ENCODE results near the gene HOXD11. TPM values are rescaled to one million over a fixed set of nuclear protein-coding genes. Genes with fewer than 3 reads are reported as not detected.

Gene HOXD11
- total RNA-seq, 2 donors from 2014 or later = not detected

DNA sequence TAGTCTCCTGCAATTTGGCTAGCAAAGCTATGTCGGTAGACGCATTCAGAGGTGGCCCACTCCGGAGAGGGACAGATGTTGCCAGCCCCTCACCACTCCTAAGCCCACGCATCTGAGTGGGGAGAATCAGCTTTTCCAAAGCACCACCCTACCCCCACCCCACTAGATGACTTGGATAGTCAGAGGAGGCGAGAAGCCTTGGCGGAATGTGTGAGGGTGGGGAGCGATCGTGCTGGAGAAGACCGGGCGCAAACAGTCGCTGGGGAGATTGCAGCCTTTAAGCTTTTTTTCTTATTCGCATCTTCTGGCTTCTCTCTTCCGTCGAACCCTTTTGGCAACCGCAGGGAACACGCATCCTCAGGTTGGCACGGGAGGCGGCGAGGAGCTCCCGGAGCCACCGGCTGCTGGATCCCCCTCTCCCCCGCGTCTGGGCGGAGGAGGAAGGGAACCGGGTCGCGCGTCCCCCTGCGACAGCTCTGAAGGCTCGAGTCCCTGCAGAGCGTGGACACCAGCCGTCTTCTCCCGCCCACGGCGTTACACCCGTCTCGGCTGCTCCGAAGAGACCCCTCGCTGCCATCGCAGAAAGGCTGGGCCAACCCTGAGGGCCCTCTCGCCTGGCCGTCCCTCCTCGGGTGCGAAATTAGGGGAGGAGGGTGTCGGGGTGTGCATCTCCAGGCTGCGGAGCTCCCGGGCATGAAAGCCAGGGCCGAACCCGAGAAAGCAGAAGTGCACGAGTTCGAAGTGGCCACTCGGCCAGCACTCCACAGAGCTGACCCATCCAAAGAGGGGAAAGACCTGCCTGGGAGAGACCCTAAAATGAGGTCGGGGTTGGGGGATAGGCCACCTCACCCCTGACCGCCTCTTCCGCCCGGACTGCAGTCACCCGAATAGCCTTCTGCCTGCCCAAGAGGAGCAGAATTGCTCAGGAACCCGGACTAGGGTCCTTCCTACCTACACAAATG is 35.5 kb upstream of the HOXD11 start:
- Histone ChIP-seq H3K27me3 (peaks cover 37 to 68% of the 10 kb centered on the region in 2 donors), H3K4me1 (peaks cover 0 to 20% of the 10 kb centered on the region in 2 donors), H3K27ac (no peak overlapping the region), H3K36me3 (no peaks in the 10 kb centered on the region), H3K4me3 (no peak overlapping the region), H3K9me3 (peaks cover 0 to 5% of the 10 kb centered on the region in 2 donors)
- no peak for DNase-seq (ENCODE audit: low spot score)
- TF ChIP-seq, protein P1, sequence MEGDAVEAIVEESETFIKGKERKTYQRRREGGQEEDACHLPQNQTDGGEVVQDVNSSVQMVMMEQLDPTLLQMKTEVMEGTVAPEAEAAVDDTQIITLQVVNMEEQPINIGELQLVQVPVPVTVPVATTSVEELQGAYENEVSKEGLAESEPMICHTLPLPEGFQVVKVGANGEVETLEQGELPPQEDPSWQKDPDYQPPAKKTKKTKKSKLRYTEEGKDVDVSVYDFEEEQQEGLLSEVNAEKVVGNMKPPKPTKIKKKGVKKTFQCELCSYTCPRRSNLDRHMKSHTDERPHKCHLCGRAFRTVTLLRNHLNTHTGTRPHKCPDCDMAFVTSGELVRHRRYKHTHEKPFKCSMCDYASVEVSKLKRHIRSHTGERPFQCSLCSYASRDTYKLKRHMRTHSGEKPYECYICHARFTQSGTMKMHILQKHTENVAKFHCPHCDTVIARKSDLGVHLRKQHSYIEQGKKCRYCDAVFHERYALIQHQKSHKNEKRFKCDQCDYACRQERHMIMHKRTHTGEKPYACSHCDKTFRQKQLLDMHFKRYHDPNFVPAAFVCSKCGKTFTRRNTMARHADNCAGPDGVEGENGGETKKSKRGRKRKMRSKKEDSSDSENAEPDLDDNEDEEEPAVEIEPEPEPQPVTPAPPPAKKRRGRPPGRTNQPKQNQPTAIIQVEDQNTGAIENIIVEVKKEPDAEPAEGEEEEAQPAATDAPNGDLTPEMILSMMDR (IDR thresholded peaks at IDR 0.05) = no peak

DNA sequence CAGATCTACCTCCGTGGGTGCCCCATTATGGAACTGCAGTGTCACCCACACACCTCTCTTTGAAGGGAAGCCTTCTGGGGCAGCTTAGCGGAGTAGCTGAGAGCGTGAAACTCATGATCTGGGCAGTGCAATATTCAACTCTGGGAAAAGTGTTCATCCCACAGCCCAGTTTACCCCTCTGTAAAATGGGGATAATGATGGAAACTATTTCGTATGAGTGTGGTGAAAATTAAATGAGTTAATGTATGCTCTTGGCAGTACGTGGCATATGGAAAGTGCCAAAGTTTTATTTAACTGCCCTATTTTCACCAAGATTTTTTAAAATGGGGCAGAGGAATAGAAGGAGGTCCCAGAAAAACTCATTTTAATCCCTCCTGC is 34.8 kb upstream of the HOXD11 start:
- H3K27me3 ChIP-seq = peaks cover 44 to 68% of the 10 kb centered on the region in 2 donors
- H3K27ac ChIP-seq = no peak overlapping the region
- H3K4me1 ChIP-seq = peaks cover 0 to 15% of the 10 kb centered on the region in 2 donors
- H3K4me3 ChIP-seq = no peak overlapping the region
- peaks cover 0 to 6% of the 10 kb centered on the region in 2 donors for H3K9me3 ChIP-seq
- no peak for DNase-seq (ENCODE audit: low spot score)
- H3K36me3 ChIP-seq = no peaks in the 10 kb centered on the region
- TF ChIP-seq, protein P1 (IDR thresholded peaks at IDR 0.05) = no peak

DNA sequence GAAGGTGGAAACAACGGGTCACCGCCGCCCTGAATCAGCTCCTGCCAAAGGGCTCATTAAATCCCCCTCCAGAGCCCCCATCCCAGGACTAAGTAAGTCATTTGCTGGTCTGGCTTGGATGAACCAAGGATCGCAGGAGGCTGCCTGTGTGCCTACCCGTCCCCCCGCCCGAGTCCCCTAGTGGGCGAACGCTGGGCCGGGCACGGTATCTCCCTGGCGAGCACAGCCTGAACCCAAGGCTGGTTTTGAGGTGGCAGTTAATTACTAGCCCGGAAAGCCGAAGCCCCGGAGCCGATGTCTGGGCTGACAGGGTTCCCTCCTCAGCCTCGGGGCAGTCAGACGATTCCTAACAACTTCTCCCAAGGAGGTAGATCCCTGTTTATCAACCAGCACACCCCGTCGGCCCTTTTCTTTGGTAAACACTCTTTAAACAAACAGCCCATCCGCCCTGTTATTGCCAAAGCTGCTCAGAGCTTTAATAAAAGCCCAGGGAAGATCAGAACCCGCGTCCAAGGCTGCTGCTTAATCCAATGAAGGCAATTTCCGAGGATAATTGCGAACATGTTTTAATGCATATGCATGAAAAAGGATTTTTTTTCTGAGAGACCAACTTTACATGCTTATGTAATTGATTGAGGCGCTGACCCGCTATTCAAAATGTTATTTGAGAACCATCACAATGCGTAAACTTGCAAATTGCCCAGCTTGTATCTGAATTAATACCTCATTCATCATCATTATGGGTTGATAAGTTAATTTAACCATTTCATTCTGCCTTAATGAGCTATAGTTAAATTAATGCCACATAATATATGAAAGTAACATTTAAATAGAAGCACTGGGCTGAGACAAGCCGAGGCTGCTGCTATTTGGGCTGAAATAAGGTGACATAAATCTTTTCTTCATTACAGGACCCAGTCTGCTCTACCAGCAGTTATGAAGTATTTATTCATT is 33.9 kb upstream of the HOXD11 start:
- peaks cover 47 to 65% of the 10 kb centered on the region in 2 donors for H3K27me3 ChIP-seq
- H3K9me3 ChIP-seq = peaks cover 0 to 6% of the 10 kb centered on the region in 2 donors
- H3K36me3 ChIP-seq = no peaks in the 10 kb centered on the region

DNA sequence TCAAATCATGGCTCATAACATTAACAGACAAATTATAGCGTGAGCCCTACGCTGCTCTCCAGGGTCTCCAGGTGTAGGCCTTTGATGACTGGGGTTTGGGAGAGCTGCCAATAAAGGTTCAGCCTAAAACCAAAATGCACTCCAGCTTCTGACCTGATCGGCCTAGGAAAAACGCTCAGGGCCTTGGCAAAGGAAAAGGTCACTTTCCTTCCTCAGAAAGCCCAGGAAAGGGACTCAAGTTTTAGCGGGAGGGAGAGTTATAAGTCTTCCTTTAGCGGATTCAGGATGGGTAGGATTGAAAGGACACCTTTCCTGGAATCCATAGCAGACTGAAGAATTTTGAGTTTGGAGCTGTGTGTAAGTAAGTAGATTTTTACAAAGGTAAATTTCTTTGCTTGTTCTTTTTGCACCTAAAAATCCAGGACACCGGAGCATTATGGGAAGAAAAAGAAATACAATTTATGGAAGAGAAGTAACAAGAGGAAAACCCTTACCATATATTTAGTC is 32.1 kb upstream of the HOXD11 start:
- no peak overlapping the region for H3K4me3 ChIP-seq
- DNase-seq (ENCODE audit: low spot score) = no peak
- H3K27me3 ChIP-seq = peaks cover 60 to 75% of the 10 kb centered on the region in 2 donors
- TF ChIP-seq, protein P1 (IDR thresholded peaks at IDR 0.05) = no peak
- peaks cover 0 to 6% of the 10 kb centered on the region in 2 donors for H3K9me3 ChIP-seq
- H3K27ac ChIP-seq = no peak overlapping the region
- peaks cover 0 to 11% of the 10 kb centered on the region in 2 donors for H3K4me1 ChIP-seq
- no peaks in the 10 kb centered on the region for H3K36me3 ChIP-seq

More for the DNA sequence above, 33.9 kb upstream of the HOXD11 start:
- H3K27ac ChIP-seq = no peak overlapping the region
- no peak overlapping the region for H3K4me3 ChIP-seq
- no peak for DNase-seq (ENCODE audit: low spot score)
- peaks cover 0 to 6% of the 10 kb centered on the region in 2 donors for H3K4me1 ChIP-seq
- TF ChIP-seq, protein P1 (IDR thresholded peaks at IDR 0.05) = no peak

DNA sequence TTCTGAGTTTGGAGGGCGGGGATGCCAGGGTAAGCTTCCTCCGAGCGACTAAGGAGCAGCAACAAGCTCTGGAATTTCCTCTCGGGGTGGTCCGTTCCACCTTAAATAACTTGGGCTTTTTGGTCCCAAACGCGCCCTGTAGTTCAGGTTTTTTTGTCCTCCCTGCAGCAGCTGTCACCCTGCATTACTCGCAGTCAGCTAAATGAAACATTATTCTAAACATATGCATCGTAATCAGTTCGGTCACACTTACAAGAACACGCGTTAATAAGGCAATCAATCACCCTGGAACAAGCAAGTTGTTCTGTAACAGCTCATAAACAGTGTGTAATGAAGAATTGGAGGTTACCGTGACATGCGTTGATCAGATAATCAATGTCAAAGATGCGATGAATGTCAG is 31.6 kb upstream of the HOXD11 start:
- Histone ChIP-seq H3K27ac (no peak overlapping the region), H3K4me3 (no peak overlapping the region), H3K27me3 (peaks cover 61 to 77% of the 10 kb centered on the region in 2 donors), H3K9me3 (peaks cover 0 to 6% of the 10 kb centered on the region in 2 donors), H3K4me1 (peaks cover 0 to 14% of the 10 kb centered on the region in 2 donors), H3K36me3 (no peaks in the 10 kb centered on the region)
- TF ChIP-seq, protein P1 (IDR thresholded peaks at IDR 0.05) = no peak
- no peak for DNase-seq (ENCODE audit: low spot score)

Data from right atrium auricular region (tissue), 2 donors.